NOMO-1 (cell line): ENCODE data around the gene ABLIM1.

Experiments used
- DNase-seq, 2 experiments: peaks; one replicate each; lab custom pipeline; 2025; ENCODE audit not compliant: unreplicated experiment in 2 of 2; lab: John Stamatoyannopoulos, UW

ABLIM1 gene

DNA sequence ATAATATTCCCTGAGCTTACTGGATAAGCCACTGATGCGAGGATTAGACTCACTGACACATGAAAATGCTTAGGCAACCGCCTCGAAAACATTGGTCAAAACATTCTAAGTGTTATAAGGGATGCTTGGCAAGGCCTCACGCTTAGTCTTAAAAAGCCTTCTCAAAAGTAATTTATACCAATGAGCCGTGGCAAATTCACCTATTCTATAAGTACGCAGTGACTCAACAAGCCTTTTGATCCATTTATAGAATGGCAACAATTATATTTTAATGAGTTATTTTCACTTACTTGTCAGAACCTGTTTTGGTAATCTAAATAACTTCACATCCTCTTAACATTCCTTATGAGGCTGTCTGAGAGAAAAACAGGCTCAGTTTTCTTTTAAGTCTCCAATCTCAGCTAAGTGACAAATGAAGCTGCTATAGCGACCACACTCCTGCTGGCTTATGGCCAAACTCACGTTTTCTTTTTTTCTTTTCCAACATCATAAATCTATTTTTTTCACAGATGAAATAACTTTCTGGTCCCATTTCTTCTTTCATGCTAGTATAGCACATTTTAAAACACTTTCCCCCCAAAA is 132.6 kb downstream of the ABLIM1 start:
- no peak for DNase-seq

DNA sequence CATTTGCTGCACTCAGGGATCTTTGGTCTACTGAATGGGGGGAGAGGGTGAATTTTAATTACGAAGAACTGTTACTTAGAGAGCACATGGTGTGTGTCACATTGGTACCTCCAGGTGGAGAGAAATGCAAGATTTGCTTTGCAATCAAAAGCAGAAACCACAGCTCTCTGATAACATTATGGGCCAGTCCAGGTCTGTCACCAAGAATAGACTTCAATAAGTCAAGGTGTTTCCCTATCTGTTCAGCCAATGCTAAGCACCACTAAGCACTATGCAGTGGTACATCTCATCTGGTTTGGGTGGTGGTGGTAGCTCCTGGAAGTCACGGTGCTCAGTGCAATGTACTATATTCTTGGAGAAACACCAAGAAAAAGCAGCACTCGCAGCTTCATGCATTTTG is 134.2 kb downstream of the ABLIM1 start:
- DNase-seq = no peak

DNA sequence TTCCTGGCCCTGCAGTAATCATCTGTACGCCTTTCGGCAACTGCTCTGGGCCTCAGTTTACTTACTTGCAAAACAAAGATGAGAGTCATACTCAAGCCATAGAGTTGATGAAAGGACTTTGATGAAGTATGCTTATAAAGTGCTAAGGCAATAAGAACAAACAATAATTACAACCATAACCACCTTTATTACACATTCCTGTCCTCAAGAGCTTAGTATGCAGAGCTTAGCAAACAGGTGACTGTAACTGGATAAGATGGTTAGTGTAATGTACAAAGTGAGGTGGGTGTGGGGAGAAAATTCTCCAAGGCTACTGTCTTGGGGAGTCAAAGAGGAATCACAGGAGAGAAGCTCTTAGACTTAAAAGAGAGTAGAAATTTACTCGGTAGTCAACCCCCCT is 136.8 kb downstream of the ABLIM1 start:
- DNase-seq = no peak

DNA sequence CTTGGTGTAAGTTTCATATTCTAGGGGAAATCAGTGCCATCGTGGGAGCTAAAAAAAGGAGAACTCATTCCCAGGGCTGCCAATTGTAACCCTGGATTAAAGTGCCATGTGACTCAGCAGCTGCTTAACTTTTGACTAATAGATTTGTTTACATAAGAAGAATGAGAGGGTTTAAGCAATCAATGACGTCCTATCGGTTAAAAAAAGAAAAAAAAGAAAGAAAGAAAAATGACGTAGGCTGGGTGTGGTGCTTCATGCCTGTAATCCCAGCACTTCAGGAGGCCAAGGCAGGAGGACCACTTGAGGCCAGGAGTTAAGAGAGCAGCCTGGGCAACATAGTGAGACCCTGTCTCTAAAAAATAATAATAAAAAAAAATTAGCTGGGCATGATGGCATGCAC is 137.6 kb downstream of the ABLIM1 start:
- no peak for DNase-seq

DNA sequence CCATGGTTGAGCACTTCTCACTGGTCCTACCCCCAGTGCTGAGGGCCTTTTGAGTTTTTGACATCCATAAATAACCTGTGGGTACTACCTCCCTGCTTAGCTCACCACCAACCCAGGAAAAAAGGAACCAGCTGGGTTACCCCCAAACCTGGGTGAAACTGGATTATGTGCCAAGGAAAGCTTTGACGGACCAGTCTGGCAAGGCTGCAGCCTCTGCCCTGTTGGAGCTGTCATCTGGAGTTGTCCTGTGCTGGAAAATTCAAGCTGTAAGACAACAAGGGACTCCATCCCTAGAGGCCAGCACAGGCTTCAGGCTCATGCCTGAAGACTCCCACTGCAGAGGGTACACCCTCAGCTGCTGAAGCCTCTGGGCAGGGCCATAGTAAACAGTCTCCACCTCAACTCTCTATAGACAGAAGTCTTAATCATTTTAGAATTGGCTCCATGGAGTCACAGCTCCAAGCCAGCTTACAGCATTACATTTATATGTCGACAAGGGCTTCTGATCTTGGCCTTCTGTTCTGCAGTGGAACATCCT is 138.2 kb downstream of the ABLIM1 start:
- no peak for DNase-seq

DNA sequence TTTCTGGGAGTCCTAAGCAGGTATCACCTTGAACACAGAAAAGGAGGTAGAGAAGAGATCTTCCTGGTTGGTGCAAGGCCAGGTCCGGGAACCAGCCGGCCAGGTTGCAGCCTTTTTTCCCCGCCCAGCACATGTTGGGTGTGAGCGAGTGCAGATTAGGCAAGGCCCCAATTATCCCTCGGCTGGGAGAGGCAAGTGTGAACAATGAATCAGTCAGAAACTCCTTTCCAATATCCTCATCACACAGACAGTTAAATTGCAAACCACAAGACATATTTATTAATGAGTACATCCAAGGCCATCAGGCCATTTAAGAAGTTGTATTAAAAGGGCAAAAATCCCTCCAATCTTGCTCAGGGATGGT is 138.8 kb downstream of the ABLIM1 start:
- DNase-seq = no peak

DNA sequence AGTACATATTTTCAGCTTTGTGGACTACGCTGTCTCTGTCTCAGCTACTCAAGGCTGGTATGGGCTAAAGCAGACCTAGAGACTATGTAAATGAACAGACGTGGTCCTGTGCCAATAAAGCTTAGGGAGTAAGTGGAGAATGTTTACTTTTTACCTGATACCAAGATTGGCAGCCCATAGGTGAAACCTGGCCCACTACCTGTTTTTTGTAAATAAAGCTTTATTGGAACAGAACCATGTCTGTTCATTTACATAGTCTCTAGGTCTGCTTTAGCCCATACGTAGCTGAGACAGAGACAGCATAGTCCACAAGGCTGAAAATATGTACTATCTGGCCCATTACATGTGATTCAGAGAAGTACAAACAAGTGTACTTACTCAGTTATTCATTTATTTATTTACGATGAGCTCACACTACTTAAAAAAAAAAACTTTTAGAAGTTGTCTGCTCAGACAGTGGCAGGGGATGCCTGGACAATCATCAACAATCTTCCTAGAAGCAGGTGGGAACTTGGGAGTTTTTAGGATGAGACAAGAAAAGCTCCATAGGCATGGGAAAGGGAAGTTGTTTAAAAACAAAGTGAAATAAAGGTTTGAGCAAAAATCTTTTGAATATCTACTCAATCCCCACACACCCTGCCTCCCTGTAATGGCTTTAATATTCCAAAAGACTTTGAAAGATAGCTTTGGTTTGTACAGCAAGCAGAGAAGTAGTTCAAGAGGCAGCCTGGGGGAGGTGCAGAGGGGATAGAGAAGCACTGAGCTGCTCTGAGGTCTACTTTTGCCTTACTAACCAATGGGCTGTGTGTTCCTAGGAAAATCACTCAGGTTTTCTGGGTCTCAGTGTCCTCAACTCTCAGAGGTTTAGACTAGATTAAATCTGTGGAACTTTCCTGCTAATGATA is 139.4 kb downstream of the ABLIM1 start:
- DNase-seq = no peak

DNA sequence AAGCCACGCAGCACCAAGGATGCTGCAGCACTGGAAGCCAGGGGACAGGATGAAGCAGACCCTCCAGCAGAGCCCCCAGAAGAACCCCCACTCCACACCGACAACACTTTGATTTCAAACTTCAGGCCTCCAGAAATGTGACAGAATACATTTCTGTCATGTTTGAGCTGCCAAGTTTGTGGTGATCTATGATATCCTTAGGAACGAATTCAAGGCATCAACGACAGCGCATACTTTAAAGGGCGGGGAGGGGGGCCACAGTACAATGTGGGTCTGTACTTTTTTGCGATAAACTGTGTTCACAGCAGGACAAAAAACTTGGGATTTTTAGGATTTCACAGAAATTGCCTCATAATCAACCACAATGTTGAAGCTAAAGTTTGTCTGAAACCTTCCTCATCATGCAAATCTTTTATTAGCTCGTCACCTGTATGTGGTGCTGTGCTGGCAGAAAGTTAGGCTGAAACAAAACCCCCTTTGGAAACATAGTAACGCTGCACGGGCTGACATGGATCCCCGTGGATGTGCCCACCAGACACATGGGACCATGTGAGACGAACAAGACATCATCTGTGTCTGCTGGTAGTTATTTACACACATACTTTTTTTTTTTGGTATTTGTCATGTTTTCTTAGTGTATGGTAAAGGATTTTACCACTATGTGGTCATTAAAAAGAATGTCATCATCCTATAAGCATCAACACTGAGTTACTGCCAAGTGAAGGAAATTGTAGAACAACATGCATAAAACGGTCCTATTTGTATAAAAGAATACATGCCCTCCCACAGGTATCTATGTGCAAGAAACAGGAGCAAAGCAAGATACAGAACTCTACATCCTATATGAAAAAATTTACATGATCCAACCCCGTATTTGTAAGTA is 140.5 kb downstream of the ABLIM1 start:
- no peak for DNase-seq

DNA sequence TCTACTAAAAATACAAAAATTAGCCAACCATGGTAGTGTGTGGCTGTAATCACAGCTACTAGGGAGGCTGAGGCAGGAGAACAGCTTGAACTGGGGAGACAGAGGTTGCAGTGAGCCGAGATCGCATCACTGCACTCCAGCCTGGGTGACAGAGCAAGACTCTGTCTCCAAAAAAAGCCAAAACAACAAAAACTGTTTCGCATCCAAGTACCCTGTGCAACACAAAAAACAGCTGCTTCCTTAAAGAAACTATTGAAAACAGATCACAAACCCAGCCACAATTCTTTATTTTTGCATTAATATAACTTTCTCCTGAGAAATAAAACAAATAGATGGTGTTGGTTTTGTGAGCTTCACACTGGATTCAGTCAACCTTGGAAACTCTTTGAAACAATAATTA is 141.7 kb downstream of the ABLIM1 start:
- no peak for DNase-seq

DNA sequence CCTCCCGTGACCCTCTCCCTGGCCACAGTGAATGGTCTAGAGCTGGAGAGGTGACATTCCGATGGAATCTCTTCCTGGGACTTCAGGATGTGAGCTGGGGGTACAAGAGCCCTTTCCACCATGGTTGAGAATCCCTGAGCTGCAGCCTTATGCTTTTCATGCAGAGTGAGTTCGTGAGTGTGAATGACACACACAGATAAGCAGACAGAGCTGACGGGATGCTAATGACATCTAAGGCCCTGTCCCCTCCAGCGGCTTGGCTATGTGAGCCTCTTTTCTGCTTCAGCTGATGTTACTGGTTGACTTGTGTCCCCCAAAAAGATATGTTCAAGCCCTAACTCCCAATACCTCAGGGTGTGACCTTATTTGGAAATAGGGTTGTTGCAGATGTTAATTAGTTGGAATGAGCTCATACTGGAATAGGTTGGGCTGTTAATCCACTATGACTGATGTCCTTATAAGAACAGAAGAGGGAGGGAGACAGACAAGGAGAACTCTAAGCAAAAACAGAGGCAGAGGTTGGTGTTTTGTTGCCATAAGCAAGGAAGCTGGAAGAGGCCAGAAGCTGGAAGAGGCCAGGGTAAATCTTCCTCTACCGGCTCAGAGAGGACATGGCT is 142.7 kb downstream of the ABLIM1 start:
- no peak for DNase-seq

DNA sequence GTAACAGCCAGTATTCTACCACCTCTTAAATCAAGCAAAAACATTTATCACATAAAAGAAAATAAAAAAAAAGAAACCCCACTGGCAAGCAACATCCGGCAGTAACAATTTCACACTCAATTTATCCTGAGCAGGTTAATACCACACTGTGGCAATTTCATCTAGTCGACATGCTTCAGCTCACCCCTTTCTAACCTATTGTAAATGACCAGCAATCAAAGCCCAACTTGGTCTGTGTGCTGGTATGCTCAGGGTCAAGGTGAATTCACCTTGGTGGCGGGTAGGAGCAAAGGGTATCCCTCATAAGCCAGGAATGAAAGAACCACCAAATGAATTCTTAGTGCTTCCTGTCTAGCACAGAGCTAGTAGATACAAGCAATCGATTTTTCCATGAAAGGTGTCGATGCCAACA is 144.7 kb downstream of the ABLIM1 start:
- no peak for DNase-seq

DNA sequence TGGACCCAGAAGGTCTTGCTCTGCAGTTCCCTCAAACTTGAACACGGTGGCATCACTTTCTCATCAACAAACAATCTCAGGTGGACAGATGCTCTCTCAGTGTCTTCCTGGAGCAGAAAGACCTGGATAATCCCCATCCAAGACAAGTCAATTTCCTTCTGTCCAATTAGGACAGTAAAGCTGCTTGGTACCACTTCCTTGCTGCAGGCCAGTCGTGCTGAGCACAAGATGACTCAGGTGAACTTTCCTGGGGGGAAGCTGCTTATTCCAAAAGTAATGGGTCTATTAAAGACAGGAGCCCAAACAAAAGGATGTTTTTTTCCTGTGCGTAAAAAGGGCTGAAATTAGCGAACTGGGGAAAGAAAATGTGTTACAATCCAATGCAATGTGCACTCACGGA is 146.2 kb downstream of the ABLIM1 start:
- no peak for DNase-seq

DNA sequence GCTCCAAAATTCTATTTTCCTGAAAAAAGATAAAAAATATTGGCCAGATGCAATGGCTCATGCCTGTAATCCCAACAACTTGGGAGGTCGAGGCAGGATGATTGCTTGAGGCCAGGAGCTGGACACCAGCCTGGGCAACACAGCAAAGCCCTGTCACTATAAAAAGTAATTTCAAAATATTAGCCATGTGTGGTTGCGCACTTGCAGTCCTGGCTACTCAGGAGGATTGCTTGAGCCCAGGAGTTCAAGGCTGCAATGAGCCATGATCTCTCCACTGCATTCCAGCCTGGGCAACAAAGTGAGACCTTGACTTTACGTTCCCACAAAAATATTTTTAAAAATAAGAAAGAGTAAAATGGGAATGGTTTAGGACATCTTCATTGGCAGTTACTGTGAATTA is 149.7 kb downstream of the ABLIM1 start:
- no peak for DNase-seq

DNA sequence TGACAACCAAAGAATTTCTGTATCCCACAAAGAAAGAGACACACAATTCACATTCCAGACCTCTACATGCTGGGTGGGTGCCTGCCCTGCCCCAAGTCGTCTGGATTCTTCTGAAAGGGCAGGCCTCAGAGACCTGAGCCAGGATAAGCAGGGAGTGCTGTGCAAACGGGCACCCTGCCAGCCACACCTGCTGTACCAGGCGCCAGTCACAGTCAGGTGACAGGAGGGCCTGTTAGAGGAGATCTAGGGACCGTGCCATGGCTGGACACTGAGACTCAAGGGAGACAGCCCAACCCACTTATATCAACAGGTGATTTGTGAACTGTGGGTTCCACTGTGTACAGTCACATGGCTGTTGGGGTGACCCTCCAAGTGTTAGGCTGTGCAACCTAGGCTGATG is 150.6 kb downstream of the ABLIM1 start:
- no peak for DNase-seq

DNA sequence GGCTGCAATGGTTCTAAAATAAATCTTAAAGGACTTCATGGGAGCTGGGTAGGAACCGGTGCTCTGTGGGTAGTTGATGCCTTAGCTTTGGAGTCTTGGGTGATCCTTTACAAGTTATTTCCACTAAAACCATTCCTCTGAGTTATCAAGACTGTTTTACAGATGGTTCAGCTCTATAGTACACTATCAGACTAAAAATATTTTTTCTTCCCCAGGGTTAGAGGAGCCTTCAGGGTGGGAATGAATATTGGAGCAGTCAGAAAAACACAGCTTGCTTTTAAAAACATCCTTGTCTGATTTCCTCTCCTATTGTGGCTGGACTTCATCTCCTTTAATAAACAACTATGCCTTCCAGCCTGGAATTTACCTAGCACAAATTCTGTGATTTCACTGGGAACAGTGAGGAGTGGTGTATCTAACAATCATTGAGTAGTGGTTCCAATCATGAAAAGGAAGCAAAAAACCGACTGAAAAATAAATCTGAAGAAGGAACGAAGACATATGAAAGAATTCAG is 151.1 kb downstream of the ABLIM1 start:
- no peak for DNase-seq

DNA sequence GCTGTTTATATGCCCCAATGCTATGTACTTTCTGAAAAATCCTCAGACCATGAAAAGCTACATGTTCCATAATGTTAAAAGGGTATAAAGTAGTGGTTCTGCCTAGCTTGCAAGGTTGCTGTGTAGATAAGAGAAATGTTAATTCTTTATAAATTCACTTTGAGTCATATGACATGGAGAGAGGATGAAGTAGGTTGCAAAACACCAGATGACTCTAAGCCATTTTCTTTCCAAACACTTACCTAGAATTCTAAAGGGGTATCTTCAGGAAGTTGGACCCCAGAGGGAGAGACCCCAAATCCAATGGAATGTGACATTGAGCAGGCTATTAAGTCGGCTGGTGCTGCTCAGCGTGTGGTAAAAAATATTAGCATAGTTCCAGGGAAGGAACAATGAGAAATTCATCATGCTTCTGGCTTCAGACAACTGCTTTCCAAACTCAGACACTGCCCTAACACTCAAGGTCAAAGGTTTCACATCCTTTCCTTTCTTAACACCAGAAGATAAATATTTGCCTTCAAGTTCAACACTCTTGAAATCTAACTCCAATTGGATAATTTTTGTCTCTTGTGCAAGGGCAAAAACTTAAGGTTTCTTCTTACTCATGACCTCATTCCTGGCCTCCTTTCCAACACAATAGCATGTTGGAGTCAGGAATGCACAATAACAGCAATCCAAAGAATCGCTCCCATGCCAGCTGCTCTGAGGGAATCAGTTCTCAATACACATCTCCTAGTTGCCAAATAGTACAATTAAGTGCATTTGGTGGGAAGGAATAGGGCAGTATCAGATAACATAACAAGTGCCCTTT is 153.1 kb downstream of the ABLIM1 start:
- no peak for DNase-seq

DNA sequence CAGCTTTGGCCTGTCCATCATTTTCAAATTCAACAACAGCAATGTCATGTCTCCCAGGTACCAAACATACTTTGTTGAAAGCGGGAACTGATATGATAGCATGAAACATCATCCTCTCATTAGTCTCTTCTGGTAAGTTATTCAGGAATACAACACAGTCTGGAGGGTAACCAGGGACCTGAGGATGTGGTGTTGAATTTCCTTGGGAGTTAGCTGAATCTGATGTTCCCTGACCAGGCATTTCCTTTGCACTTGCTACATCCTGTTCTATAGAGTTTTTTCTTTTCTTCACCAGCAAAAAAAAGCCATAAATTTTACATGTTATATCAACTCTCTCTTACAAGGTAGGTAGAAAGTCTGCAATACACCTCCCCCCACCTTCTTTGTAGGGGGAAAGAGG is 156.0 kb downstream of the ABLIM1 start:
- no peak for DNase-seq

DNA sequence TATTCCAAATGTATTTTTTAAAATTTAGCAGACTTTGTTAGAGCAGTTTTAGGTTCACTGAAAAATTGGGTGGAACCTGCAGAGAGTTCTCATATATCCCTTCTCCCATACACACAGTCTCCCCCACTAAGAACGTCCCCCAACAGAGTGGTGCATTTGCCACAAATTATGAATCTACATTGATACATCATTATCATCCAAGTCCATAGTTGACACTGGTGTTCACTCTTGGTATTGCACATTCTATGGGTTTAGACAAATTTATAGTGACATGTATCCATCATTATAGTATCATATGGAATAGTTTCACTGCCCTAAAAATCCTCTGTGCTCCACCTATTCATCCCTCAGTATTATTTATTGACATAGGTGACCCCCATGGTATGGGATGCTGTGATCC is 156.4 kb downstream of the ABLIM1 start:
- DNase-seq = no peak

DNA sequence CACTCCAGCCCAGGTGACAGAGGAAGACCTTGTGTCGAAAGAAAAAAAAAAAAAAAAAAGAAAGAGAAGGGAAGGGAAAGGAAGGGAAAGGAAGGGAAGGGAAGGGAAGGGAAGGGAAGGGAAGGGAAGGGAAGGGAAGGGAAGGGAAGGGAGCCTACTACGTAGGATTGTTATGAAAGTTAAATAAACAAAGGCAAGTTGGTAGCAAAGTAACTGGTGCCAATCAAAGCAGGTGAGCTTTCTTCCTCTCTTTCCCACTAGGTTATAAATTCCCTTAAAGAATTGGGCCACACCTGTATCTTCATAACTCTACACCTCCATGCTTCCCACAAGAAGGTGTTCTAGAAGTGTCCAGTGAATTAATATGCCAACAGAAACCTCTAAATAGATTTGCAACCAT is 157.4 kb downstream of the ABLIM1 start:
- no peak for DNase-seq
